Ovary (tissue), 9 donors: ENCODE results near the gene SLC19A1. TPM values are rescaled to one million over a fixed set of nuclear protein-coding genes. Genes with fewer than 3 reads are reported as not detected.

ENCODE experiments used
- DNase-seq, 5 donors: peaks; one replicate each; pipeline ENCODE4 v3.0.0-alpha.2; 2019 to 2020
- H3K27ac ChIP-seq, 2 donors: fragments of 200-600 bp; one replicate each; pipeline versions ENCODE4 v1.5.1 to v1.8.0; 2019 to 2022
- H3K27me3 ChIP-seq: fragments of 200-600 bp; one replicate; pipeline ENCODE4 v1.8.0; 2022
- H3K36me3 ChIP-seq: fragments of 200-600 bp; sonication (generic); one replicate; pipeline ENCODE4 v1.5.1; 2019
- H3K4me1 ChIP-seq: one replicate; pipeline ENCODE4 v1.8.1; 2013; ENCODE audit warnings: mild to moderate bottlenecking, moderate library complexity; ENCODE audit not compliant: insufficient read depth
- H3K4me3 ChIP-seq: fragments of 200-600 bp; sonication (generic); one replicate; pipeline ENCODE4 v1.5.1; 2017
- H3K9me3 ChIP-seq, 2 donors: fragments of 200-600 bp in 1 of 2; sonication (generic) in 1 of 2; one replicate each; pipeline versions ENCODE4 v1.5.1 to v1.8.1; 2013 to 2019; ENCODE audit warnings: mild to moderate bottlenecking in 1 of 2, moderate library complexity in 1 of 2
- CTCF ChIP-seq, 3 donors: fragments of 450-650 bp in 2 of 3; fragments of 200-600 bp in 1 of 3; IDR thresholded peaks; one replicate each; pipeline versions ENCODE4 v1.5.1 to v1.8.0; 2016 to 2022; ENCODE audit warnings: antibody characterized with exemption in 3 of 3, mild to moderate bottlenecking in 1 of 3
- EP300 ChIP-seq: sonication (generic); formaldehyde crosslinking; IDR thresholded peaks from one replicate; pipeline ENCODE4 v1.6.1; 2017; ENCODE audit warnings: antibody characterized with exemption
- POLR2A ChIP-seq: fragments of 450-650 bp; IDR thresholded peaks from one replicate; pipeline ENCODE4 v1.6.1; 2017; ENCODE audit warnings: antibody characterized with exemption, mild to moderate bottlenecking, moderate library complexity
- WGBS, 3 donors: extraction: QIAGEN DNeasy Blood & Tissue Kit in 1 of 3; methylation state at CpG; one replicate each; pipeline versions ENCODE4 v1.1.5 to v1.1.7; 2013 to 2017; 5-methylcytosine and 5-hydroxymethylcytosine counted together
- intact Hi-C, 4 donors: fragments of 100-400 bp; cut with DNase I; formaldehyde crosslinking; loops; one replicate each; pipeline versions ENCODE4 v1.11.0 to v1.15.1; 2022 to 2023
- polyA plus RNA-seq, 2 donors: library from polyadenylated mRNA; stranded (reverse); fragments of 200-250 nt in 1 of 2; fragments of 350-450 nt in 1 of 2; fragmentation: Illumina TruSeq in 1 of 2; extraction: RNeasy Lipid Tissue Mini Kit (QIAGEN cat#74804) in 1 of 2; gene quantifications; one replicate each; pipeline ENCODE4 v1.2.3, GENCODE V29; 2013 to 2014
- total RNA-seq, 7 donors: library from RNA; depleted of rRNA in 2 of 7; stranded (reverse); fragments of >200 nt in 2 of 7; fragmentation: NEBNext Ultra II Directional in 3 of 7; extraction: Animal tissue kit (Norgen Biotek cat#: 25700) in 3 of 7; gene quantifications; one replicate each; pipeline versions ENCODE4 v1.1.0 to v1.2.4, GENCODE V29; 2016 to 2023
- donor health status: DM: no; HTN: no; CAD: no; lungs with moderate emphysema.
- donor health status: DM: no; HTN: no; CAD: no.
- donor health status: Bipolar disorder and iron deficiency.
- donor health status: DM: yes; HTN: yes; CAD: no.
- donor health status: DM: no; HTN: no; CAD: no.
- donor health status: DM: yes; HTN: yes; CAD: no.

Gene SLC19A1
- total and polyA plus RNA-seq, 9 donors = 0.88 to 18.2 (median 8.1) TPM

- H3K4me1 ChIP-seq = no peaks in the 10 kb centered on the region
- intact Hi-C loops = no loop called here
- H3K4me3 ChIP-seq = no peak overlapping the region
- H3K36me3 ChIP-seq = no peaks in the 10 kb centered on the region
- H3K27me3 ChIP-seq = no peaks in the 10 kb centered on the region
- H3K27ac ChIP-seq = no peak overlapping the region
- 91 to 93% (median 93%) methylated on average over 48 to 61 of the region's 61 CpGs for WGBS, 3 donors
- peak; percentile 14 to 39 (median 35) for DNase-seq
- peak in 1 of 3 donors; percentile 23 for TF ChIP-seq CTCF (IDR thresholded peaks at IDR 0.05)
- TF ChIP-seq POLR2A = no peak
- H3K9me3 ChIP-seq = no peaks in the 10 kb centered on the region
Observed at GRCh38 chr21:45509566-45510465, 32.4 kb downstream of the SLC19A1 start.

- Histone ChIP-seq H3K4me3 (no peak overlapping the region), H3K27me3 (no peaks in the 10 kb centered on the region), H3K9me3 (no peaks in the 10 kb centered on the region), H3K4me1 (no peaks in the 10 kb centered on the region), H3K27ac (no peak overlapping the region), H3K36me3 (no peaks in the 10 kb centered on the region)
- TF ChIP-seq POLR2A (no peak), CTCF (IDR thresholded peaks at IDR 0.05) (no peak), EP300 (no peak)
- peak; percentile 9 to 39 (median 27) for DNase-seq
- WGBS, 3 donors = 77 to 84% (median 83%) methylated on average over 37 to 42 of the region's 42 CpGs
- intact Hi-C loops = no loop called here
Observed at GRCh38 chr21:45508607-45509565, 33.4 kb downstream of the SLC19A1 start.

- intact Hi-C loops = no loop called here
- Histone ChIP-seq H3K4me1 (no peaks in the 10 kb centered on the region), H3K27me3 (no peaks in the 10 kb centered on the region), H3K27ac (no peak overlapping the region), H3K9me3 (no peaks in the 10 kb centered on the region), H3K36me3 (no peaks in the 10 kb centered on the region), H3K4me3 (no peak overlapping the region)
- no peak for TF ChIP-seq POLR2A
- no peak for TF ChIP-seq CTCF (IDR thresholded peaks at IDR 0.05)
- TF ChIP-seq EP300 = no peak
- WGBS, 3 donors = 95 to 99% (median 96%) methylated on average over 3 of the region's 3 CpGs
- peak in 4 of 5 donors; percentile 4 to 23 (median 8) for DNase-seq
Observed at GRCh38 chr21:45507888-45508508, 34.2 kb downstream of the SLC19A1 start.

- Histone ChIP-seq H3K27ac (no peak overlapping the region), H3K27me3 (no peaks in the 10 kb centered on the region), H3K4me1 (no peaks in the 10 kb centered on the region), H3K36me3 (no peaks in the 10 kb centered on the region), H3K4me3 (no peak overlapping the region), H3K9me3 (no peaks in the 10 kb centered on the region)
- intact Hi-C loops = no loop called here
- no peak for TF ChIP-seq POLR2A
- DNase-seq = peak in 3 of 5 donors; percentile 7 to 33 (median 11)
- WGBS, 3 donors = 70 to 81% (median 76%) methylated on average over 9 of the region's 9 CpGs
Observed at GRCh38 chr21:45507523-45507875, 34.7 kb downstream of the SLC19A1 start.
